ENCODE data around the gene GFOD1.

DNA sequence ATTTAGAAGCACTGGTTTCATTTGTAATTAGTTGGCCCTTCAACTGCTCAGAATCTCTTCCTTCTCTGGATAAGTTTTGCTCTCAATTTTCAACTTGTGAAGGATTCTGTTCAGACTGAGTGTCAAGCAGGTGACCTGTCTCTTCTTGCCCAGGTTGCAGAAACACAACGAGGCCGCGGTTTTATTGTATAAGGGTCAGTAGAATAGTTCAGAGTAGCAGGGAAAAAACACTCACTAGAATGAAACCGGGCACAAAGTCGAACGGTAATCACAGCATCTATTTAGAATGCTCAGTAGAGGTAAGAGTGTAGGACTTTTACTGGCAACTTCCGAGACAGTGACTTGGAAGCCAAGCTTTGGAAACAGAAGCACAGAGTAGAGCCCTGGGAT, 17.9 kb upstream of the GFOD1 start:
- TF ChIP-seq, protein P1, sequence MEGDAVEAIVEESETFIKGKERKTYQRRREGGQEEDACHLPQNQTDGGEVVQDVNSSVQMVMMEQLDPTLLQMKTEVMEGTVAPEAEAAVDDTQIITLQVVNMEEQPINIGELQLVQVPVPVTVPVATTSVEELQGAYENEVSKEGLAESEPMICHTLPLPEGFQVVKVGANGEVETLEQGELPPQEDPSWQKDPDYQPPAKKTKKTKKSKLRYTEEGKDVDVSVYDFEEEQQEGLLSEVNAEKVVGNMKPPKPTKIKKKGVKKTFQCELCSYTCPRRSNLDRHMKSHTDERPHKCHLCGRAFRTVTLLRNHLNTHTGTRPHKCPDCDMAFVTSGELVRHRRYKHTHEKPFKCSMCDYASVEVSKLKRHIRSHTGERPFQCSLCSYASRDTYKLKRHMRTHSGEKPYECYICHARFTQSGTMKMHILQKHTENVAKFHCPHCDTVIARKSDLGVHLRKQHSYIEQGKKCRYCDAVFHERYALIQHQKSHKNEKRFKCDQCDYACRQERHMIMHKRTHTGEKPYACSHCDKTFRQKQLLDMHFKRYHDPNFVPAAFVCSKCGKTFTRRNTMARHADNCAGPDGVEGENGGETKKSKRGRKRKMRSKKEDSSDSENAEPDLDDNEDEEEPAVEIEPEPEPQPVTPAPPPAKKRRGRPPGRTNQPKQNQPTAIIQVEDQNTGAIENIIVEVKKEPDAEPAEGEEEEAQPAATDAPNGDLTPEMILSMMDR (IDR thresholded peaks at IDR 0.05), result no peak
- no peak for TF ChIP-seq POLR2A (IDR thresholded peaks at IDR 0.05)
